Measurements from ENCODE around the gene EIF4E. TPM values are rescaled to one million over a fixed set of nuclear protein-coding genes. Genes with fewer than 3 reads are reported as not detected.

The EIF4E gene
- total RNA-seq, 1 donor, result 128 TPM

DNA sequence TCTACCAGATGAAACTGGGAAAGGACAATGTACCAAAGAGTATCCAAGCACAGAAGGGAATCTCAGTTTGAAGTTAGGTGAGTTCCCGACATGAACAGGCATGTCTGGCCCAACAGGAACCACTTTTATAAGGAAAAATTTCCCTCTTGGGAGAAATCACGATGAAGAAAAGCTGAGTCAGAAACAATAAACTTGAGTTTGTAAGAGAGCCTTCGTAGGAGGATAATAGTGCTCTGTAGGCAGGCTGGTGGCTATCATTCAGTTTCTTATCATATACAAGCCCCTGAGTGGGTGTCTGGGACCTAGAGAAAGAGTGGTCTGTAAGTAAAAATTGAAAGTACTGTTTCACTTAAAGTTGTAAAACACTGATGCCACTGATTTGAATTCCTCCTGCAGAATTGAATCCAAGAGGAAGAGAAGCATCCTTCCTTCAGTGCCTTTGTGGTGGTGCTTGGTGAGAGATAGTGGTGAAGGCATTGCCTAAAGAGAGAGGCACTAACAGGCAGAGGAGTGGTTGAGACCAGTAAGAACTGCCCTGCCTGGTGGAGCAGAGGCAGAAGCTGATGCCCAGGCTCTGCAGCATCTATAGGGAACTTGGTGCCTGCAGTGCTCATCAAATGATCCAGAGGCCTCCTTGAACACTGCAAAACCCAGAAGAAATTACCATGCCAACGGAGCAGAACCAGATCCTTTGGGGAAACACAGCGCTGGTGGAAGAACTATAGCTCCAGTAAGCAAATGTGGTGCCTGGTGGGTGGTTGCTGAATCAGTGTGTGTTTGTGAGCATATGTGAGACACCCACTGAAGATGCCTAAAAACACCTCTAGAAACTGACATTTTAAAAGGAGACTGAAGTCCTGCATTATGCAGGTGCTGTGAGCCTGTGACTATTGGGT lies 34.9 kb upstream of the EIF4E start:
- peak; percentile 22 for DNase-seq (ENCODE audit: low read depth)
- H3K4me3 ChIP-seq (ENCODE audit: low read depth, low read length), result no peak overlapping the region
- TF ChIP-seq, protein P1, sequence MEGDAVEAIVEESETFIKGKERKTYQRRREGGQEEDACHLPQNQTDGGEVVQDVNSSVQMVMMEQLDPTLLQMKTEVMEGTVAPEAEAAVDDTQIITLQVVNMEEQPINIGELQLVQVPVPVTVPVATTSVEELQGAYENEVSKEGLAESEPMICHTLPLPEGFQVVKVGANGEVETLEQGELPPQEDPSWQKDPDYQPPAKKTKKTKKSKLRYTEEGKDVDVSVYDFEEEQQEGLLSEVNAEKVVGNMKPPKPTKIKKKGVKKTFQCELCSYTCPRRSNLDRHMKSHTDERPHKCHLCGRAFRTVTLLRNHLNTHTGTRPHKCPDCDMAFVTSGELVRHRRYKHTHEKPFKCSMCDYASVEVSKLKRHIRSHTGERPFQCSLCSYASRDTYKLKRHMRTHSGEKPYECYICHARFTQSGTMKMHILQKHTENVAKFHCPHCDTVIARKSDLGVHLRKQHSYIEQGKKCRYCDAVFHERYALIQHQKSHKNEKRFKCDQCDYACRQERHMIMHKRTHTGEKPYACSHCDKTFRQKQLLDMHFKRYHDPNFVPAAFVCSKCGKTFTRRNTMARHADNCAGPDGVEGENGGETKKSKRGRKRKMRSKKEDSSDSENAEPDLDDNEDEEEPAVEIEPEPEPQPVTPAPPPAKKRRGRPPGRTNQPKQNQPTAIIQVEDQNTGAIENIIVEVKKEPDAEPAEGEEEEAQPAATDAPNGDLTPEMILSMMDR (IDR thresholded peaks at IDR 0.05; ENCODE audit: insufficient read depth, low read length), result no peak

DNA sequence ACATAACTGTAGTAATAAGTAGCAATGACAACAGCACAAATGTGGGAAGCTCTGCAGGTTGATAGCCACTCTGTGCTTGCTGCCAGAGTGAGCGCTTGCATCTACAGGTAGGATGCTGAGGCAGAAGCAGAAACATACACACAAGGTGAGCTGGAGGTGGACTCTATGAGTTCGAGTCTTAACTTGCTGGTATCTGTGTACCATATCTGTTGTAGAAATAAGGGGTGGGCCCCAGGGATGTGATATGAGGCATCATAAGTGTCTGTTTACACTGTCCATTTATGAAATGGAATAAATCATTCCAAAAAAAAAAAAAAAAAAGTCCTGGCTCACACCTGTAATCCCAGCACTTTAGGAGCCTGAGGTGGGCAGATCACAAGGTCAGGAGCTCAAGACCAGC lies 32.8 kb upstream of the EIF4E start:
- DNase-seq (ENCODE audit: low read depth), result no peak
- no peak overlapping the region for H3K4me3 ChIP-seq (ENCODE audit: low read depth, low read length)
- TF ChIP-seq, protein P1 (IDR thresholded peaks at IDR 0.05; ENCODE audit: insufficient read depth, low read length), result no peak

DNA sequence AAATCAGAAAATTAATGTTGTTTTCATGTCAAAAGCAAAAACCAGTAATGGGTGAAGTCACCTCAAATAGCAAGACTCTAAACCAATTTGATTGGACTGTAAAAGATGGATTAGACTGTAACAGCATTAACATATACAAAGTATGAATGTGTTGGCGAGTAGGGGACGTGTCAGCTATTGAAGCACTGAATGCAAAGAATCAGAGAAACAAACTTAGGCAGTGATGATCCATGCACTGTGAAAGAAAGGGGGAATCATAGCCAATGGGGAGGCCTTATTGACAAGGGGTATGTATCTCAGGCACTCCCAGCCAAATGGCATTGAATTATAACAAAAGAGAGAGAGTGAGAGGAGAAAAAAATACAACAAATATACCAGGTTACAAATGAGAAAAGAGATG lies 30.5 kb upstream of the EIF4E start:
- no peak overlapping the region for H3K4me3 ChIP-seq (ENCODE audit: low read depth, low read length)
- TF ChIP-seq, protein P1 (IDR thresholded peaks at IDR 0.05; ENCODE audit: insufficient read depth, low read length), result no peak
- no peak for DNase-seq (ENCODE audit: low read depth)

DNA sequence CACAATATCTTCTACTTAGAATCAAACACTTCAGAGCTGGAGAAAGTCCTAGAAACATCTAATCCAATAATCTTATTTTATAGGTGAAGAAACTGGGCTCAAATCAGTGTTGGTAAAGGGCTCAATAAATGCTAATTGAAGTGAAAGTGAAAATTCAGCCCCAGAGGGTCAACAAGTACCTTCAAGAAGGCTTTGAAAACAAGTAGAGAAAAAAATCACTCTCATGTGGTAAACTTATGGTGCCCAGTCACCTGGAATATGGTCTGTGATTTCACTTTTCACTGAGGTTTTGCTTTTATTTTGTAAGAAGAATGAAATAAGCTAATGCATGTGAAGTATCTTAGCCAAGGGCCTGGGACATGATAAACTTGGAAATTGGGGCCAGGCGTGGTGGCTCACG lies 29.1 kb upstream of the EIF4E start:
- TF ChIP-seq, protein P1 (IDR thresholded peaks at IDR 0.05; ENCODE audit: insufficient read depth, low read length), result no peak
- H3K4me3 ChIP-seq (ENCODE audit: low read depth, low read length), result no peak overlapping the region
- no peak for DNase-seq (ENCODE audit: low read depth)

DNA sequence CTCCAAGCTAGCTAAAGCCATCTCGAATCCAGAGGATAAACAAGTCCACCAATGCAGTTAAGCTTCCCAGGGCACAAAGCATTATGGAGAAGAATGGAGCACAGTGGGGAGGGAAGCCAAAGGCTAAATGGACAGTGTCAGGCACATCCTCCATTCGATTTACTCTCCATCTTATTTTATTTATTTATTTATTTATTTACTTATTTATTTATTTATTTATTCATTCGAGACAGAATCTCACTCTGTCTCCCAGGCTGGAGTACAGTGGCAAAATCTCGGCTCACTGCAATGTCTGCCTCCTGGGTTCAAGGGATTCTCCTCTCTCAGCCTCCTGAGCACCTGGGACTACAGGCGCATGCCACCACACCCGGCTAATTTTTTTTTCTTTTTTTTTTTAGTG lies 26.3 kb upstream of the EIF4E start:
- DNase-seq (ENCODE audit: low read depth), result no peak
- no peak overlapping the region for H3K4me3 ChIP-seq (ENCODE audit: low read depth, low read length)
- TF ChIP-seq, protein P1 (IDR thresholded peaks at IDR 0.05; ENCODE audit: insufficient read depth, low read length), result no peak

DNA sequence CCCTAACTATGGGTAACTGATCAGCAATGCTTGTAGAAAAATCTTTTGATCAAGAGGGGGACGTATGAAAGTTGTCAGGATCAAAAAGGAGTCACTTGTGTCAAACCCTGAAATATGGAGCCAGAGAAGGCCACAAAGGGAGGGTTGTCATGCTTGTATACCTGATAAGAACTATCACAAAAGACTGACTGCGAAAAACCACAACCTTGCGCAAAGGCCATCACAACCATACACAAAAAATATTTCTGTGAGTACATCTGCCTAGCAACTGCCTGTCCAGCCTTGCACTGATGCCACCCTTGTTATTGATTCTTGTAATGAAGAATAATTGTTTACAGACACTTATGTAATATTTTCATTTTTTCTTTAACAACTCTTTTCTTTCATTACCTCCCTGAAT lies 22.8 kb upstream of the EIF4E start:
- DNase-seq (ENCODE audit: low read depth), result no peak
- no peak overlapping the region for H3K4me3 ChIP-seq (ENCODE audit: low read depth, low read length)
- TF ChIP-seq, protein P1 (IDR thresholded peaks at IDR 0.05; ENCODE audit: insufficient read depth, low read length), result no peak
